A673 (cell line): Measurements from ENCODE around the gene HOMER2. TPM values are rescaled to one million over a fixed set of nuclear protein-coding genes. Genes with fewer than 3 reads are reported as not detected.

Experiments
- BruUV-seq: library from RNA; stranded (reverse); fragments of 400-500 nt; replicated peaks from 2 replicates; lab custom pipeline; 2021; lab: Mats Ljungman, UMichigan
- CTCF ChIA-PET: fragments of 300-600 bp; sonication (Branson Sonifier 250); formaldehyde crosslinking; loops from one replicate; lab custom pipeline; 2022; ENCODE audit warnings: antibody characterized with exemption; lab: Charles Lee
- POLR2A ChIA-PET: fragments of 300-600 bp; sonication (Branson Sonifier 250); formaldehyde crosslinking; loops from one replicate; lab custom pipeline; 2022; ENCODE audit warnings: antibody characterized with exemption; ENCODE audit not compliant: low non-redundant PET; lab: Charles Lee
- DNase-seq: peaks from one replicate; pipeline ENCODE4 v3.0.0-alpha.2; 2015; ENCODE audit warnings: low spot score
- H3K27ac ChIP-seq: fragments of 200-600 bp; sonication (generic); 2 replicates; pipeline ENCODE4 v1.5.1; 2016; ENCODE audit warnings: mixed run types, low read depth, mild to moderate bottlenecking, mixed read lengths, antibody characterized with exemption, low read length; ENCODE audit not compliant: poor library complexity, severe bottlenecking
- H3K27me3 ChIP-seq: fragments of 200-600 bp; sonication (generic); replicated peaks from 2 replicates; pipeline ENCODE4 v1.6.1; 2017; ENCODE audit warnings: mixed run types, low read depth, mild to moderate bottlenecking, mixed read lengths, antibody characterized with exemption, low read length; ENCODE audit not compliant: insufficient read depth, poor library complexity
- H3K36me3 ChIP-seq: fragments of 200-600 bp; sonication (generic); 2 replicates; pipeline ENCODE4 v1.6.1; 2016; ENCODE audit warnings: mixed run types, mild to moderate bottlenecking, mixed read lengths, antibody characterized with exemption, low read length; ENCODE audit not compliant: insufficient read depth, poor library complexity, severe bottlenecking
- H3K4me1 ChIP-seq: fragments of 200-600 bp; sonication (generic); 2 replicates; pipeline ENCODE4 v1.6.1; 2017; ENCODE audit warnings: mixed run types, mild to moderate bottlenecking, mixed read lengths, antibody characterized with exemption, low read length; ENCODE audit not compliant: insufficient read depth, poor library complexity, severe bottlenecking
- H3K4me3 ChIP-seq: fragments of 200-600 bp; sonication (generic); 2 replicates; pipeline ENCODE4 v1.5.1; 2016; ENCODE audit warnings: low read depth, mixed run types, mild to moderate bottlenecking, mixed read lengths, low read length; ENCODE audit not compliant: poor library complexity, severe bottlenecking
- H3K9me3 ChIP-seq: fragments of 200-600 bp; sonication (generic); 2 replicates; pipeline ENCODE4 v1.6.1; 2016; ENCODE audit warnings: mixed run types, low read depth, mild to moderate bottlenecking, mixed read lengths, antibody characterized with exemption, low read length; ENCODE audit not compliant: poor library complexity, severe bottlenecking
- CTCF ChIP-seq: fragments of 300-800, 200-600 bp; sonication (generic); conservative IDR thresholded peaks from 2 replicates; pipeline ENCODE4 v1.5.1; 2017; ENCODE audit warnings: low read depth, mild to moderate bottlenecking, antibody characterized with exemption, low read length, moderate library complexity, mixed read lengths
- EZH2 ChIP-seq: fragments of 200-600 bp; sonication (generic); IDR thresholded peaks from 2 replicates; pipeline ENCODE4 v1.6.1; 2017; ENCODE audit warnings: borderline replicate concordance, low read depth, mild to moderate bottlenecking, mixed read lengths, antibody characterized with exemption, low read length; ENCODE audit not compliant: poor library complexity, severe bottlenecking
- intact Hi-C: fragments of 100-400 bp; cut with micrococcal nuclease; formaldehyde crosslinking; loops from one replicate; pipeline ENCODE4 v1.10.0; 2022; ENCODE audit not compliant: unreplicated experiment
- total RNA-seq: library from RNA; stranded (reverse); gene quantifications from 2 replicates; pipeline ENCODE4 v1.2.3, GENCODE V29; 2021

The HOMER2 gene
- total RNA-seq, 1 experiment from 2014 or later = 6.7 TPM

- TF ChIP-seq EZH2 (no peak), CTCF (no peak)
- H3K27me3 ChIP-seq = peaks cover 4% of the 10 kb centered on the region
- POLR2A ChIA-PET = no interaction called here
- H3K4me1 ChIP-seq = no peaks in the 10 kb centered on the region
- H3K9me3 ChIP-seq = no peaks in the 10 kb centered on the region
- no peak overlapping the region for H3K4me3 ChIP-seq
- CTCF ChIA-PET = no interaction called here
- DNase-seq = no peak
- H3K36me3 ChIP-seq = no peaks in the 10 kb centered on the region
- no peak overlapping the region for H3K27ac ChIP-seq
- intact Hi-C loops = no loop called here
- BruUV-seq = no TSS peak
Measured at GRCh38 chr15:82916161-82916952, 36.2 kb downstream of the HOMER2 start.

GRCh38 chr15:82914396-82914795, 38.1 kb downstream of the HOMER2 start:
- Histone ChIP-seq H3K27ac (no peak overlapping the region), H3K4me1 (no peaks in the 10 kb centered on the region), H3K27me3 (peaks cover 4% of the 10 kb centered on the region), H3K4me3 (no peak overlapping the region), H3K9me3 (no peaks in the 10 kb centered on the region), H3K36me3 (no peaks in the 10 kb centered on the region)
- no peak for DNase-seq
- BruUV-seq = no TSS peak
- no peak for TF ChIP-seq CTCF
- ChIA-PET POLR2A (no interaction called here), CTCF (no interaction called here)
- intact Hi-C loops = no loop called here

GRCh38 chr15:82911458-82911857, 41.1 kb downstream of the HOMER2 start:
- no peaks in the 10 kb centered on the region for H3K4me1 ChIP-seq
- no TSS peak for BruUV-seq

More at GRCh38 chr15:82911458-82911857, 41.1 kb downstream of the HOMER2 start:
- no peaks in the 10 kb centered on the region for H3K36me3 ChIP-seq
- no peak overlapping the region for H3K27ac ChIP-seq
- no peak overlapping the region for H3K4me3 ChIP-seq
- intact Hi-C loops = no loop called here
- peaks cover 8% of the 10 kb centered on the region for H3K27me3 ChIP-seq
- DNase-seq = no peak
- TF ChIP-seq CTCF = no peak
- no peak for TF ChIP-seq EZH2
- CTCF ChIA-PET = interaction anchor here (0.7 kb wide), 1 partner anchor 10 kb away, joined by 3 read pairs; no protein-coding TSS in a partner anchor
- POLR2A ChIA-PET = no interaction called here
- H3K9me3 ChIP-seq = no peaks in the 10 kb centered on the region
